Fibroblast of pulmonary artery (primary cell): ENCODE results near the gene ARHGEF7.

Source experiments
- DNase-seq: peaks from one replicate; pipeline ENCODE4 v3.0.0-alpha.2; 2010; ENCODE audit warnings: low read depth
- H3K4me3 ChIP-seq: replicated peaks from 2 replicates; pipeline ENCODE4 v1.5.1; 2011; ENCODE audit warnings: low read depth, mild to moderate bottlenecking, control low read depth, low read length, moderate library complexity
- TF ChIP-seq, protein P1 (sequence below): IDR thresholded peaks from 2 replicates; pipeline ENCODE4 v1.5.1; 2011; ENCODE audit warnings: mild to moderate bottlenecking, control low read depth, low read length, inconsistent platforms; ENCODE audit errors: missing control alignments

Gene ARHGEF7

DNA sequence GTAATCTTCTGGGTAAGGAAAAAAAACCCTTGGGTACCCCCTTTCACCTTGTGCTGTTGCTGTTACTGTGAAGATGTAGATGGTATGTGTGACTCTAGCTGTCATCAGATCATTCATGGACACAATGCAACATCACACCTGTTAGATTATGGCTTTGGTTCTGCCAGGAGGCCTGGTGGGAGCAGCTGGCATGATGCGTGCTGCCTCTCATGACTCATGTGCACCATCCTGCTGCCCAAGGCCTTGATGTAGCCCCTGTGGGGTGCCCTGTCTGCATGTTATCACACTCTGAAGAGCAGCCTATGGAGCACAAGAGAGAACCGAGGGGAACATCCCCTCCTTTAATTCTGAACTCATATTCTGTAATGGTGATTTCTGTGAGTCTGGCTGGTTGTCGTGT is 147.6 kb downstream of the ARHGEF7 start:
- DNase-seq: no peak
- TF ChIP-seq, protein P1, sequence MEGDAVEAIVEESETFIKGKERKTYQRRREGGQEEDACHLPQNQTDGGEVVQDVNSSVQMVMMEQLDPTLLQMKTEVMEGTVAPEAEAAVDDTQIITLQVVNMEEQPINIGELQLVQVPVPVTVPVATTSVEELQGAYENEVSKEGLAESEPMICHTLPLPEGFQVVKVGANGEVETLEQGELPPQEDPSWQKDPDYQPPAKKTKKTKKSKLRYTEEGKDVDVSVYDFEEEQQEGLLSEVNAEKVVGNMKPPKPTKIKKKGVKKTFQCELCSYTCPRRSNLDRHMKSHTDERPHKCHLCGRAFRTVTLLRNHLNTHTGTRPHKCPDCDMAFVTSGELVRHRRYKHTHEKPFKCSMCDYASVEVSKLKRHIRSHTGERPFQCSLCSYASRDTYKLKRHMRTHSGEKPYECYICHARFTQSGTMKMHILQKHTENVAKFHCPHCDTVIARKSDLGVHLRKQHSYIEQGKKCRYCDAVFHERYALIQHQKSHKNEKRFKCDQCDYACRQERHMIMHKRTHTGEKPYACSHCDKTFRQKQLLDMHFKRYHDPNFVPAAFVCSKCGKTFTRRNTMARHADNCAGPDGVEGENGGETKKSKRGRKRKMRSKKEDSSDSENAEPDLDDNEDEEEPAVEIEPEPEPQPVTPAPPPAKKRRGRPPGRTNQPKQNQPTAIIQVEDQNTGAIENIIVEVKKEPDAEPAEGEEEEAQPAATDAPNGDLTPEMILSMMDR: no peak
- no peak overlapping the region for H3K4me3 ChIP-seq

DNA sequence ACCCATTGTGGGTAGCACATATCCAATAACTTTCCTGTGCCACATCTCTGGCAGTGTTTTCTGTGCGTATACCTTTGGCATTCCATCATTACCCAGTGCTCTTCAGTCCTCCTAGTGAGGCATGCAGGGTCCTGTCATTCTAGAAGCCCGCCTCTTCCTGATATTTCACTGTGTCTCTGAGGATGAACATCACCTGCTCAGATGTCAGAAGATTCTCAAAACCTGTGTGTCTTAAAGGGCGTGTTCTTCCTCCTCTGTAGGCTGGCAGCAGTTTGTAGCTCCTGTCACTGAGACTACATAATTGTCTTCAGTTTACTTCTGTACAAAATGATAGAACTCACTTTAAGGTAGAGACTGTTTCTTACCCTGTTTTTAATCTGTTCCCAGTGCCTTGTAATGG is 148.5 kb downstream of the ARHGEF7 start:
- no peak for DNase-seq
- TF ChIP-seq, protein P1: no peak
- no peak overlapping the region for H3K4me3 ChIP-seq

DNA sequence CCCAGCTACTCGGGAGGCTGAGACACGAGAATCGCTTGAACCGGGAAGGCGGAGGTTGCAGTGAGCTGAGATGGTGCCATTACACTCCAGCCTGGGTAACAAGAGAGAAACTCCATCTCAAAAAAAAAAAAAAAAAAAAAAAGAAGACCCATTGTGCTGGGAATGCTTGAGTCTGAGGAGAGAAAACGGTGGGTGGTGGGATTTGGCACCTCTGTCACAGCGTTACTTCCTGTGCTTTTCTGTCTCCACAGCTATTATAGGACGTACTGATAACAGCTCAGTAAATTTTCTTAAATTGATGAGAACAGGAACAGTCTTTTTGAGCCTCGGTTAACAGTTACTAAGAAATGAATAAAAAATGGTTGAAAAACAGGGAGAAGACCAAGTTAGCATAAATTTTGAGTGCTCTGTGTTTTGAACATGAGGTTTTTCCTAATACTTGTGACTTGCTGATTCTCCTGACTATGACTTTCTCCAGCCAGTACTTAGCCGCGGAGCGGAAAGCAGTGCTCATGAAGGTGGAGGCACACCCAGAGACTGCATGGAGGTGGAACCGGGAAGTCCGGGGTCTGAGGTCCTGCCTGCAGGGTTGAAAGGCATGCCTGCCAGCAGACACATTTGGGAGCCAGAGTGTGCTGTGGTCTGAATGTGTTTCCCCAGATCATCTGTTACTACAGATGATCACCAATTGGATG is 150.0 kb downstream of the ARHGEF7 start:
- no peak for DNase-seq
- TF ChIP-seq, protein P1: no peak
- no peak overlapping the region for H3K4me3 ChIP-seq

DNA sequence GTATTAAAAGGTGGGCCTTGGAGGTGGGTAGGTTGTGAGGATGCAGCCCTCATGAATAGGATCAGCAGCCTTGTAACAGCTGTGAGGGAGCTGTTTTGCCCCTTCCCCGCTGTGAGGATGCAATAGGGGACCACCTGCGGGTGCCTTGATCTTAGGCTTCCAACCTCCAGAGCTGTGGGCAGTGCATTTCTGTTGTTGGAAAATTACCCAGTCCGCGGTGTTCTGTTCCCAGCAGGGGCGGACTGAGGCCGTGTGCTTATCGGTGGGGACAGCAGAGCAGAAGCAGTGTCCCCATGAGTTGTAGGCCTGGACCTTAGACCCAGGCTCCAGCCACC is 150.6 kb downstream of the ARHGEF7 start:
- DNase-seq: no peak
- no peak overlapping the region for H3K4me3 ChIP-seq
- TF ChIP-seq, protein P1: no peak

DNA sequence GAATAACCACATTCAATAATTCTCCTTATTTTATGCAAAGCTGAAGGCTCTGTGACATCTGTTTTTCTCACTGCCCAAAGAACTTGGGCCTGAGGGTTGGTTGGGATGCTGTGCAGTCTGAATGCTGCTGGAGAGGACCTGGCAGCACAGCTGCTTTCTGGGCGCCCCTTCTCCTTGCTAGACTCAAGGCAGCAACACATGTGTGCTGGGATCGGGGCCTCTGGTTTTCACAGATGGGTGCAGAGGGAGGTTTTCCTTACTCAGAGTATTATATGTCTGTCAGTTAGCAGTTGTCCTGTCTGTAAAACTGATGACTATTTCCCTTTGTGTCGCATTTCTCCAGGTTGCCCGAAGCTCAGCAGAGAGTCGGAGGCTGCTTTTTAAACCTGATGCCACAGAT is 152.1 kb downstream of the ARHGEF7 start:
- DNase-seq: no peak
- TF ChIP-seq, protein P1: no peak
- no peak overlapping the region for H3K4me3 ChIP-seq

DNA sequence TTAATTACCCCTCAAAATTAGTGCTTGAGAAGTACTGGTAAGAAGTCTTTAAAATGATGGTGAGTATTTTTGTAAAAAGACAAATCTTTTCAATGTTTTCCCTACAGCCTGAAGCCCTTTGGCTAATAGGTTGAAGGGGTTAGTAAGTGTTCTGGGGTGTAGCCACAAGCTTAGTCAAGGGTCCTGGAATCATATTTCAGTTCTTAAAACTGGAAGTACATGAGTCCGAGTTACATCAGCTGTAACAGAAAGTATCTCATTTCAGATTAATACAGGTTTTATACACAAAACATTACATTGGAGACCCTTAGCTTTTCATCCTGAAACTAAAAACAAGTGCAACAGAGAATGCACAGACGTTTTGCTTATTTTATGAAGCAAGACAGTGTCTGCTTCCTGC is 152.7 kb downstream of the ARHGEF7 start:
- DNase-seq: no peak
- TF ChIP-seq, protein P1: no peak
- H3K4me3 ChIP-seq: no peak overlapping the region

DNA sequence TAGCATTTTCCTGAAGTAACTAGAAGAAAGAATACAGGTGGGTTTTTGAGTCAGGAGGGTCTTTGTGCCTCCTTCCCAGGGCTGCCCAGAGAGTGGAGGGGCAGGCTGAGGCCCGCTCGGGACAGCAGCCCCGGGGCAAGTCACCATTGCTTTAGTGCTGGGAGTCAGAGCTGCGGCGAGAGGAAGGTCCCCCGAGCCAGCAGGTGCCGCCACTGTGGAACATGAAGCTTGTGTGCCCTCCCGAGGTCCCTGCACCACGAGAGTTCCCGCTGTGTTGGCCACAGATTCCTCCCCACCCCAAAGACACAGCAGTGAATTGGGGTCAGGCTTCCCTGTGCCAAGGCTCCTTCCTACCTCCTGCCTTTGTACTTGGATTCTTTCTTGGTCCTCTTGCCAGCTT is 154.4 kb downstream of the ARHGEF7 start:
- TF ChIP-seq, protein P1: no peak
- no peak overlapping the region for H3K4me3 ChIP-seq
- DNase-seq: no peak
